DMS114 treated with DMSO at 0.1 percent for 48 hours (cell line): Measurements from ENCODE around the gene RSU1.

Source experiments
- DNase-seq: peaks from one replicate; lab custom pipeline; 2025; ENCODE audit not compliant: unreplicated experiment; lab: John Stamatoyannopoulos, UW

RSU1 gene

DNA sequence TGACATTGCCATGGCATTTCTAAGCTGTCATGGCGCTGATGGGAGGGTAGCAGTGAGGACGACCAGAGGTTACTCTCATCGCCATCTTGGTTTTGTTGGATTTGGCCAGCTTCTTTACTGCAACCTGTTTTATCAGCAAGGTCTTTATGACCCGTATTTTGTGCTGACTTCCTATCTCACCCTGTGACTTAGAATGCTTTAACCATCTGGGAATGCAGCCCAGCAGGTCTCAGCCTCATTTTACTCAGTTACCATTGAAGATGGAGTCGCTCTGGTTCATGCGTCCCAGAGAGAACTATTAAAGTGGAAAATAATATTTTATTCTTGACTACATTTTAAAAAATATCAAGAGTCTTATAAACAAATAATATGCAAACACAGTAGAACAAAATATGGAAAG, 131.7 kb downstream of the RSU1 start:
- no peak for DNase-seq

- DNase-seq, result no peak
These were observed 135.7 kb downstream of the RSU1 start for GRCh38 chr10:16681521-16681920.

DNA sequence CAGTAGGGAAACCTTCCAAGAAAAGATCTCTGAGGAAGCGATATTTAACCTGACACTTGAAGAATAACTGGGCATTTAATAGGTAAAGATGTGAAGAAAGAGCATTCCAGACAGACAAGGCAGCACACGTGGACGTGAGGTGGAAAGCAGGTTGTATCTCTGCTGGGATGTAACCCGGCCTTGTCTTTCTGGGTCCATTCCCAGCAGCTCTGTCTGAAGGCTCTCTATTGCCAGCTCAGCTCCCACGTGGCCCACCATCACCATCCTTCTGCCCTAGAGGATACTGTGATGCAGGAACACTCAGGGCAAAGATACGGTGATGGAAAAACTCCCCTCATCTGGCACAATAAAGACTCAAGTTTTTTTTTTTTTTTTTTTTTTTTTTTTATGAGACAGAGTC, 137.7 kb downstream of the RSU1 start:
- DNase-seq, result no peak

GRCh38 chr10:16675334-16675733, 141.9 kb downstream of the RSU1 start:
- DNase-seq, result no peak

- no peak for DNase-seq
These were observed 143.0 kb downstream of the RSU1 start for GRCh38 chr10:16674147-16674703.

DNA sequence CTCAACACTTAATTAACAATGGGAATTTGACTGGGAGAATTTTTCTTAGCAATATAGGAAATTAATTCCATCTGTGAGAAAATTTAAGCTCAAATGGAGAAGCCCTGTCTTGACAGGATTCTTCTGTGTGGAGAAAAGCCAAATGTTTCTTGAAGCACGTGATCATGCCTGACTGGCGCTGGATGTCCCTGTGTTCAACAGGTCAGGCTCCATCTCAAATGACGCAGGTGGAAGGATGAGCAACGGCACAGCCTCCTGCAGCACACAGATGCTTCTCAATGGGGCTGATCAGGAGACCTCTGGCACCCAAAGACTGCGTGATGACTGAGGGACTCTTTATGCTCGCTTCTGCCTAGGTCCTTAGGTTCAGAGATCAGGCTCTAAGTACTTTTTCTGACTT, 143.8 kb downstream of the RSU1 start:
- no peak for DNase-seq

- DNase-seq, result no peak
These were observed 153.8 kb downstream of the RSU1 start for GRCh38 chr10:16663444-16663843.

- no peak for DNase-seq
These were observed 154.3 kb downstream of the RSU1 start for GRCh38 chr10:16662923-16663322.

DNA sequence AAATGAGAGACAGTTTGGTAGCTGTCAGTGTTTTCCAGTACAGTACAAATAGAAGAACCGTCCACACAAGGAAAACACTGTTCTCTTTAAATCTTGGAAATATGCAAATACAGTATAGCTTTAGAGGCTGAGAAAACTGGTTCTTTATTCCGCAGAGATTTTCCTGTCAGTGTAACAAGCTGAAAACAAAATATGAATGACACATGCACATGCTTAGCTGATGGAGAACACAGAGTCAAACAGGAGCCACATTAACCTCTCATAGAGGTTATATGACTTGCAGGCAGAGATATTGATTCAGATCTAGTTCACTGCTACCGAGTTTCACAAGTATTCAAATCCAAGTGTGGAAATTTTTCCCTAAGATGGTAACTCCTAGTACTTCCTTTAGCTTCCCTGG, 160.3 kb downstream of the RSU1 start:
- no peak for DNase-seq

DNA sequence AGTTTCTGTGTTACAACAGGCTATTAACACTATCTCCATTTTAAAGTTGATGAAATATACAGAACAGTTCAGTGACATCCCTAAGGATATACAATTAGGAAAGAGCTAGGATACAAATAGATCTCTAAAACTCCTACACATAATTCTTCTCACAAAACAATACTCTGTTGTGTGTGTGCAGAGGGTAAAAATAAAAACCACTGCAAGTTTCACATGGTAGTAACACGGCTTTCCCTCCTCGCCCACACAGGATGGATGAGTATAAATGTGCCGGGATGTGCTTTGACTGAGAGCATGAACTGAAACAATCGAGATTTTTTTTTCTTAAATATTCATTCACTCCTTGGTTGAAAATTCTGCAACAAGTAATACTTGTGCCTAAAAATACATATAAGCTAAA, 164.0 kb downstream of the RSU1 start:
- no peak for DNase-seq

DNA sequence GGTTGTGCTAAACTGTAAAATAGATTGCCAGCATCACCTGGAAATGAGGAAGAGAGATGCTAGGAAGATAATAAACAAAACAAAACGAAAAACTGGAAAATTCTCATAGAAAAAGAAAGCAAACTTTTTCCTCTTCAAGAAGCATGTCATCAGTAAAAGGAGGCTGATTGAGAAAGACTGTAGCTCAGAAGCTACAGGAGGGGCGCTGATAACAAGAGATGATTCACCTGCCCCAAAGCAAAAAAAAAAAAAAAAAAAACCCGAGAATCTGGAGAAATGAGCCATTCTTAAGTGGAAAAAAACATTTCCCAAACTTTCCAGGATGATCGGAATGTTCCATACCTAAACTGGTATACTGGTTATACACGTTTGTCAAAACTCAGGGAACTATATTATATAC, 165.1 kb downstream of the RSU1 start:
- no peak for DNase-seq

DNA sequence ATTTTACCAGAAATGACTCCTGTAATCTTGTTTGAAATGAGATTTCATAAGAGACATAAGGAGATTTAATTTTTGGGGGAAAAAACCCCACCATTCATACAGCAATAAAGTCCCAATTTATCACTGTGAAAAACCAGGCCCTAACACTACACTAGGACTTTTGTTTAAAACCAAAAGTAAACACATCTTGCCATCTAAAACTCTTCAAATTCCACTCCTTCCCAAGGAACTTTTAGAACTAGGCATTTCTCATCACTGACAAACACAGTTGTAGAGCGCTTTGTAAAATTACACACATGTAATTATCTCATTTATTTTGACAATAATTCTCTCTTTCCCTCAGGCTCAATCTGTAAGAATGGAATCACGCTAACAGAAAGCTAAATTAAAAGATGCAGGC, 167.5 kb downstream of the RSU1 start:
- DNase-seq, result no peak

- DNase-seq, result no peak
These were observed 168.9 kb downstream of the RSU1 start for GRCh38 chr10:16648366-16648765.

DNA sequence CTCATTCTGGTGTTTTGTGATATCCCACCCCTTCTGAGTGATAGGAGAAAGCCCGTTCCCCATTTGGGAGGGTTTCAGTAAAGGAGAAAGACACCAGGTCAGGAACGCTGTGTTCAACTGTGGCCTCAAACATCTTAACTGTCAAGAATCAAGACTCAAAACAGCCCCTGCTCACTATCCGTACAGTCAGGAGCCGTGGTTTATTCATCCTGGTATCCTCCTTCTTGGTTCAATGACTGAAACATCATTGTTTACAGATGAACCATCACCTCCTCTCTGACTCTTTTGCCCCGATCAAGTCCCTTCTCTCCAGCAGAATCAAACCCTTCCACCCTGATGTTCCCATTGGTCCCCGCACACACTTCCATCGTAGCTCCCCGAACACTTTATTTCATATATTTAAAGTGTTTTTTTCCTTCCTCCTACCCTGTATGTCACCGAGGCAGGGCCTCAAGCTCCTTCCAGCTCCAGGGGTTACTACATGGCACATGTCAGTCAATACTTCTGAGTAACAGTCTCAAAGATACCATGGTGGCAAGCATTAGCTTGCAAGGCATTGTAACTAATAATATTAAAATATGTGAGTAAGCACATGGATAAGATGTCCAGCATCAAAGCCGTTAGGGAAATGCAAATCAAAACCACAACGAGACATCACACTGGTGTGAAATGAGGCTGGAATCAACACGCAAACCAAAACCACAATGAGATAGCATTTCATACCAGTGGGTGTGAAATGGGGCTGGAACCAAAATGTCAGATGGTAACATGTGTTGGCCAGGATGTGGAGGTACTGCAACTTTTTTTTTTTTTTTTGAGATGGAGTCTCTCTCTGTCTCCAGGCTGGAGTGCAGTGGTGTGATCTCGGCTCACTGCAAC, 170.8 kb downstream of the RSU1 start:
- no peak for DNase-seq

- DNase-seq, result no peak
These were observed 173.1 kb downstream of the RSU1 start for GRCh38 chr10:16644146-16644545.

DNA sequence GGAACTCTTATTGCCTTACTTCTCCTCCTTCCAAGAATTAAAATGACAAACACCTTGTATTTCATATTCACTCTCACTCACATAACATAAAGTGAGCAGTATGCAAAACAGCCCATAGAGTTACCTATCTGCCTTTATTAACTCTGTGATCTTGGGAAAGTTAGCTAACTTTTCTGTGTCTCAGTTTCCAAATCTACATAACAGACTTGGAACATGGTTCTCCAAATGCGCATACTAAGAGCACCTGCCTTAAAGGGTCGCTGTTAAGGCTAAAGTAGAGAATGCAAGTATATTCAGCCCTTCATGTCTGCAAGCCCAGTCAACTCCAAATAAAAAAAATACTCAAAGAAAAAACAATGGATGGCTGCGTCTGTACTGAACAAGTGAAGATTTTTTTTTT, 173.7 kb downstream of the RSU1 start:
- DNase-seq, result no peak

DNA sequence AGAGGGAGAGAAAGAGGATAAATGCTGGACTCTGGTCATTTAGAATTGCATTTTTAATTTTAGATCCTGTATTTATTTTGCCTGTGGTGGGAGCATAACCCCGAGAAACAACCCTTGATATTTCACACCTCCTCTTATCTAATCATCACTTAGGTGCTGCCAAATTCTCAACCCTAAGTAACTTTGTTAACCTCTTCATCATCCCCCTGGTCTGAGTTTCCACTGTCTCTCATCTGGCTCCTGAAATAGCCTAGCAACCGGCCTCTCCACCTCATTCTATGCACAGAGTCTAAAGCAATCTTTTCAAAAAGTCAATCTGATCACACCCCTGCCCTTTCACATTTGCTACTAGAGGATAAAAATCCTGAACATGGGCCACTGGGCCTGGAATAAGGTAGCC, 177.1 kb downstream of the RSU1 start:
- no peak for DNase-seq

DNA sequence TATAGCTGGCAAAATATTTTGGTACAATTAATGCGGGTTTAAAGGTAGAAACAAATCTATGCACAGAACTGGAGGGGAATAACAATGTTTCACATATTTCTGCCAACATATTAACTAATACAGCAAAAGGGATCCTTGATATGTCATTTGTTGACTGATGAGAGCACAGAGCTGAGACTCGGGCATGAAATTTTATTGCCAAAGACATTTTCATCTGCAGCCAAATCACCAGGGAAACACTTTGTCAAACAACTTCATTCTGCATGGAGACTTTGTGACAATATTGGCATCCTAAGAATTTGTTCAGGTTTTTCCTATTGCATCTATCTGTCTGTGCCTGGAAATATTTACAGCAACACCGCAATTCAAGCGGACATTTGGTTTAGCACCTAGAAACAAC, 177.8 kb downstream of the RSU1 start:
- DNase-seq, result no peak

DNA sequence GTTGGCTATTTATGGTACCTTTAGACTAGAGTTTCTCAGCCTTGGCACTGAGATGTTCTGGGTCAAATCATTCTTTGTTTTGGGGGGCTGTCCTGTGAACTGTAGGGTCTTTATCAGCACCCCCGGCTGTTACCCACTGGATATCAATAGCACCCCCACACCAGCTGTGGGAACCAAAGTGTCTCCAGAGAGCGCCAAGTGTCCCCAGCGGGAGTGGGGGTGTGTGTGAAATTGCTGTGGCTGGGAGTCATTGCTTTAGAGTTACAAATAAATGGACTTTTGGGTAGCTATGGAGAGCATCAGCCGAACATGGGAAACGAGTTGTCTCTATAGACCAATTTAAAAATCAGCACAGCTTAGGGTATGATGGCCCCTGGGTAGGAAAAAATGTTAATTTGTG, 184.2 kb downstream of the RSU1 start:
- DNase-seq, result no peak

- no peak for DNase-seq
These were observed 190.5 kb downstream of the RSU1 start for GRCh38 chr10:16626697-16627096.

GRCh38 chr10:16612981-16613355, 204.3 kb downstream of the RSU1 start:
- no peak for DNase-seq

- no peak for DNase-seq
These were observed 204.9 kb downstream of the RSU1 start for GRCh38 chr10:16612115-16612980.
